HEK293 (cell line): Measurements from ENCODE around the gene NFXL1.

ENCODE experiments used
- CTCF ChIA-PET: fragments of 350-600 bp; formaldehyde crosslinking; extraction: SDS; loops from one replicate; lab custom pipeline; 2021; ENCODE audit warnings: antibody characterized with exemption; lab: Yijun Ruan, JAX
- POLR2A ChIA-PET: fragments of 300-600 bp; formaldehyde crosslinking; extraction: SDS; loops from one replicate; lab custom pipeline; 2020; ENCODE audit warnings: antibody characterized with exemption, inconsistent platforms; lab: Yijun Ruan, JAX
- H3K27ac ChIP-seq: fragments of 200-500 bp; sonication (Bioruptor generic); 2 replicates; pipeline ENCODE4 v1.5.1; 2014; ENCODE audit warnings: low read depth, low read length, control low read depth, inconsistent platforms; ENCODE audit errors: extremely low read depth
- H3K36me3 ChIP-seq, 2 experiments: fragments of 200-500 bp in 1 of 2; sonication (Bioruptor generic) in 1 of 2; 1 replicate in 1 of 2; 2 replicates in 1 of 2; pipeline ENCODE4 v1.5.1; 2014 to 2017; ENCODE audit warnings: inconsistent platforms in 2 of 2, low read length in 2 of 2; ENCODE audit not compliant: control insufficient read depth in 2 of 2, insufficient read depth in 1 of 2
- H3K4me1 ChIP-seq: fragments of 200-500 bp; sonication (Bioruptor generic); 2 replicates; pipeline ENCODE4 v1.5.1; 2014; ENCODE audit warnings: mild to moderate bottlenecking, low read length, inconsistent platforms; ENCODE audit not compliant: control insufficient read depth, insufficient read depth
- H3K4me3 ChIP-seq: 2 replicates; pipeline ENCODE4 v1.5.1; 2011; ENCODE audit warnings: low read depth, mild to moderate bottlenecking, control low read depth, low read length, moderate library complexity
- H3K9me3 ChIP-seq: fragments of 200-500 bp; sonication (Bioruptor generic); 2 replicates; pipeline ENCODE4 v1.5.1; 2014; ENCODE audit warnings: low read depth, low read length, inconsistent platforms; ENCODE audit not compliant: control insufficient read depth, insufficient read depth
- HIC1 ChIP-seq: fragments of 450-650 bp; formaldehyde crosslinking; IDR thresholded peaks from 2 replicates; pipeline ENCODE4 v1.5.1; 2016; ENCODE audit warnings: missing biosample characterization, missing genetic modification characterization
- IKZF3 ChIP-seq: fragments of 450-650 bp; IDR thresholded peaks from 2 replicates; pipeline ENCODE4 v1.5.0; 2018; ENCODE audit warnings: missing biosample characterization, mild to moderate bottlenecking, missing genetic modification characterization, moderate library complexity
- WT1 ChIP-seq: fragments of 450-650 bp; formaldehyde crosslinking; IDR thresholded peaks from 2 replicates; pipeline ENCODE4 v1.5.1; 2016; ENCODE audit warnings: missing biosample characterization, missing genetic modification characterization
- YY1 ChIP-seq: fragments of 450-650 bp; formaldehyde crosslinking; IDR thresholded peaks from 2 replicates; pipeline ENCODE4 v1.5.1; 2018; ENCODE audit warnings: missing biosample characterization, missing genetic modification characterization
- ZBTB21 ChIP-seq: fragments of 450-650 bp; formaldehyde crosslinking; IDR thresholded peaks from 2 replicates; pipeline ENCODE4 v1.5.1; 2017; ENCODE audit warnings: missing biosample characterization, missing genetic modification characterization
- ZIC2 ChIP-seq: fragments of 450-650 bp; formaldehyde crosslinking; IDR thresholded peaks from 2 replicates; pipeline ENCODE4 v1.5.1; 2016; ENCODE audit warnings: missing biosample characterization, missing genetic modification characterization
- ZNF132 ChIP-seq: fragments of 450-650 bp; formaldehyde crosslinking; IDR thresholded peaks from 2 replicates; pipeline ENCODE4 v1.5.1; 2017; ENCODE audit warnings: missing biosample characterization, missing genetic modification characterization, borderline replicate concordance
- ZNF133 ChIP-seq: fragments of 450-650 bp; formaldehyde crosslinking; IDR thresholded peaks from 2 replicates; pipeline ENCODE4 v1.5.1; 2016; ENCODE audit warnings: missing biosample characterization, missing genetic modification characterization
- ZNF169 ChIP-seq: fragments of 450-650 bp; formaldehyde crosslinking; IDR thresholded peaks from 2 replicates; pipeline ENCODE4 v1.5.1; 2016; ENCODE audit warnings: missing biosample characterization, missing genetic modification characterization
- ZNF184 ChIP-seq: fragments of 450-650 bp; IDR thresholded peaks from 2 replicates; pipeline ENCODE4 v1.5.1; 2018; ENCODE audit warnings: missing biosample characterization, mild to moderate bottlenecking, missing genetic modification characterization
- ZNF19 ChIP-seq: fragments of 450-650 bp; formaldehyde crosslinking; IDR thresholded peaks from 2 replicates; pipeline ENCODE4; 2016; ENCODE audit warnings: missing biosample characterization, missing genetic modification characterization, low read depth
- ZNF2 ChIP-seq: fragments of 450-650 bp; formaldehyde crosslinking; IDR thresholded peaks from 2 replicates; pipeline ENCODE4 v1.5.1; 2016; ENCODE audit warnings: missing biosample characterization, missing genetic modification characterization
- ZNF202 ChIP-seq: fragments of 450-650 bp; formaldehyde crosslinking; IDR thresholded peaks from 2 replicates; pipeline ENCODE4 v1.5.1; 2016; ENCODE audit warnings: missing biosample characterization, missing genetic modification characterization, borderline replicate concordance
- ZNF214 ChIP-seq: fragments of 450-650 bp; formaldehyde crosslinking; IDR thresholded peaks from 2 replicates; pipeline ENCODE4 v1.5.1; 2017; ENCODE audit warnings: missing biosample characterization, mild to moderate bottlenecking, missing genetic modification characterization, borderline replicate concordance
- ZNF239 ChIP-seq: fragments of 450-650 bp; formaldehyde crosslinking; IDR thresholded peaks from 2 replicates; pipeline ENCODE4 v1.5.1; 2016; ENCODE audit warnings: missing biosample characterization, missing genetic modification characterization
- ZNF274 ChIP-seq, 2 experiments: fragments of 200-500 bp in 1 of 2; fragments of 450-650 bp in 1 of 2; sonication (Bioruptor generic) in 1 of 2; formaldehyde crosslinking in 1 of 2; IDR thresholded peaks; 2 replicates each; pipeline versions ENCODE4 v1.5.1 to v1.6.1; 2014 to 2016; ENCODE audit warnings: borderline replicate concordance in 1 of 2, inconsistent platforms in 1 of 2, low read length in 1 of 2, missing biosample characterization in 1 of 2, missing genetic modification characterization in 1 of 2
- ZNF433 ChIP-seq: fragments of 450-650 bp; formaldehyde crosslinking; IDR thresholded peaks from 2 replicates; pipeline ENCODE4 v1.5.1; 2016; ENCODE audit warnings: missing biosample characterization, missing genetic modification characterization, low read depth
- ZNF510 ChIP-seq: fragments of 450-650 bp; formaldehyde crosslinking; IDR thresholded peaks from 2 replicates; pipeline ENCODE4 v1.5.1; 2018; ENCODE audit warnings: mild to moderate bottlenecking, missing genetic modification characterization, missing biosample characterization; ENCODE audit not compliant: insufficient replicate concordance
- ZNF529 ChIP-seq: fragments of 450-650 bp; formaldehyde crosslinking; IDR thresholded peaks from 2 replicates; pipeline ENCODE4 v1.5.1; 2017; ENCODE audit warnings: missing genetic modification characterization, missing biosample characterization; ENCODE audit not compliant: insufficient replicate concordance
- ZNF610 ChIP-seq: fragments of 450-650 bp; formaldehyde crosslinking; IDR thresholded peaks from 2 replicates; pipeline ENCODE4 v1.5.1; 2016; ENCODE audit warnings: missing biosample characterization, missing genetic modification characterization, borderline replicate concordance
- ZNF629 ChIP-seq: fragments of 450-650 bp; formaldehyde crosslinking; IDR thresholded peaks from 2 replicates; pipeline ENCODE4 v1.5.1; 2017; ENCODE audit warnings: missing biosample characterization, missing genetic modification characterization
- ZNF645 ChIP-seq: fragments of 450-650 bp; formaldehyde crosslinking; IDR thresholded peaks from 2 replicates; pipeline ENCODE4; 2016; ENCODE audit warnings: missing biosample characterization, missing genetic modification characterization
- ZNF654 ChIP-seq: fragments of 450-650 bp; formaldehyde crosslinking; IDR thresholded peaks from 2 replicates; pipeline ENCODE4 v1.5.1; 2016; ENCODE audit warnings: low read depth, missing biosample characterization, missing genetic modification characterization
- ZNF830 ChIP-seq: fragments of 450-650 bp; IDR thresholded peaks from 2 replicates; pipeline ENCODE4 v1.5.0; 2018; ENCODE audit warnings: missing biosample characterization, missing genetic modification characterization, low read depth, mild to moderate bottlenecking, moderate library complexity
- TF ChIP-seq, protein P1 (sequence below): fragments of 450-650 bp; formaldehyde crosslinking; IDR thresholded peaks from 2 replicates; pipeline ENCODE4 v1.5.1; 2016; ENCODE audit warnings: missing biosample characterization, missing genetic modification characterization, low read depth
- TF ChIP-seq, protein P2 (sequence below): fragments of 450-650 bp; IDR thresholded peaks from 2 replicates; pipeline ENCODE4 v1.5.1; 2018; ENCODE audit warnings: missing biosample characterization, mild to moderate bottlenecking, missing genetic modification characterization
- TF ChIP-seq, protein P3 (sequence below): fragments of 450-650 bp; formaldehyde crosslinking; IDR thresholded peaks from 2 replicates; pipeline ENCODE4 v1.5.1; 2016; ENCODE audit warnings: missing biosample characterization, missing genetic modification characterization

The NFXL1 gene

GRCh38 chr4:47814618-47815295, 99.6 kb downstream of the NFXL1 start:
- H3K4me3 ChIP-seq = no peak overlapping the region
- ChIA-PET POLR2A (no interaction called here), CTCF (no interaction called here)
- H3K4me1 ChIP-seq = no peaks in the 10 kb centered on the region
- no peak overlapping the region for H3K27ac ChIP-seq
- TF ChIP-seq, protein P1, sequence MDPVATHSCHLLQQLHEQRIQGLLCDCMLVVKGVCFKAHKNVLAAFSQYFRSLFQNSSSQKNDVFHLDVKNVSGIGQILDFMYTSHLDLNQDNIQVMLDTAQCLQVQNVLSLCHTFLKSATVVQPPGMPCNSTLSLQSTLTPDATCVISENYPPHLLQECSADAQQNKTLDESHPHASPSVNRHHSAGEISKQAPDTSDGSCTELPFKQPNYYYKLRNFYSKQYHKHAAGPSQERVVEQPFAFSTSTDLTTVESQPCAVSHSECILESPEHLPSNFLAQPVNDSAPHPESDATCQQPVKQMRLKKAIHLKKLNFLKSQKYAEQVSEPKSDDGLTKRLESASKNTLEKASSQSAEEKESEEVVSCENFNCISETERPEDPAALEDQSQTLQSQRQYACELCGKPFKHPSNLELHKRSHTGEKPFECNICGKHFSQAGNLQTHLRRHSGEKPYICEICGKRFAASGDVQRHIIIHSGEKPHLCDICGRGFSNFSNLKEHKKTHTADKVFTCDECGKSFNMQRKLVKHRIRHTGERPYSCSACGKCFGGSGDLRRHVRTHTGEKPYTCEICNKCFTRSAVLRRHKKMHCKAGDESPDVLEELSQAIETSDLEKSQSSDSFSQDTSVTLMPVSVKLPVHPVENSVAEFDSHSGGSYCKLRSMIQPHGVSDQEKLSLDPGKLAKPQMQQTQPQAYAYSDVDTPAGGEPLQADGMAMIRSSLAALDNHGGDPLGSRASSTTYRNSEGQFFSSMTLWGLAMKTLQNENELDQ (tag by site-specific recombination) = no peak
- TF ChIP-seq ZNF133 (no peak), ZNF274 (IDR thresholded peaks at IDR 0.05; ENCODE audit: low read length) (no peak), ZNF274 (tag by site-specific recombination; IDR thresholded peaks at IDR 0.05; ENCODE audit: borderline replicate concordance) (no peak), ZNF214 (tag by site-specific recombination) (no peak), ZNF610 (tag by site-specific recombination) (no peak), ZNF202 (tag by site-specific recombination) (no peak), ZNF169 (tag by site-specific recombination) (no peak), YY1 (no peak), ZIC2 (tag by site-specific recombination) (no peak), WT1 (tag by site-specific recombination) (no peak), ZNF239 (tag by site-specific recombination) (no peak), ZNF132 (tag by site-specific recombination) (no peak), ZNF433 (tag by site-specific recombination) (no peak), ZBTB21 (no peak), IKZF3 (tag by site-specific recombination) (no peak), ZNF830 (tag by site-specific recombination) (no peak)
- TF ChIP-seq, protein P2, sequence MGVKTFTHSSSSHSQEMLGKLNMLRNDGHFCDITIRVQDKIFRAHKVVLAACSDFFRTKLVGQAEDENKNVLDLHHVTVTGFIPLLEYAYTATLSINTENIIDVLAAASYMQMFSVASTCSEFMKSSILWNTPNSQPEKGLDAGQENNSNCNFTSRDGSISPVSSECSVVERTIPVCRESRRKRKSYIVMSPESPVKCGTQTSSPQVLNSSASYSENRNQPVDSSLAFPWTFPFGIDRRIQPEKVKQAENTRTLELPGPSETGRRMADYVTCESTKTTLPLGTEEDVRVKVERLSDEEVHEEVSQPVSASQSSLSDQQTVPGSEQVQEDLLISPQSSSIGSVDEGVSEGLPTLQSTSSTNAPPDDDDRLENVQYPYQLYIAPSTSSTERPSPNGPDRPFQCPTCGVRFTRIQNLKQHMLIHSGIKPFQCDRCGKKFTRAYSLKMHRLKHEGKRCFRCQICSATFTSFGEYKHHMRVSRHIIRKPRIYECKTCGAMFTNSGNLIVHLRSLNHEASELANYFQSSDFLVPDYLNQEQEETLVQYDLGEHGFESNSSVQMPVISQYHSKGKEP (tag by site-specific recombination) = no peak
- TF ChIP-seq, all 188 proteins: peak for 0
- no peaks in the 10 kb centered on the region for H3K9me3 ChIP-seq
- no peaks in the 10 kb centered on the region for H3K36me3 ChIP-seq

GRCh38 chr4:47809654-47810203, 104.7 kb downstream of the NFXL1 start:
- Histone ChIP-seq H3K36me3 (no peaks in the 10 kb centered on the region), H3K4me3 (no peak overlapping the region), H3K27ac (no peak overlapping the region), H3K9me3 (no peaks in the 10 kb centered on the region), H3K4me1 (no peaks in the 10 kb centered on the region)
- ChIA-PET CTCF (no interaction called here), POLR2A (no interaction called here)
- TF ChIP-seq, protein P3, sequence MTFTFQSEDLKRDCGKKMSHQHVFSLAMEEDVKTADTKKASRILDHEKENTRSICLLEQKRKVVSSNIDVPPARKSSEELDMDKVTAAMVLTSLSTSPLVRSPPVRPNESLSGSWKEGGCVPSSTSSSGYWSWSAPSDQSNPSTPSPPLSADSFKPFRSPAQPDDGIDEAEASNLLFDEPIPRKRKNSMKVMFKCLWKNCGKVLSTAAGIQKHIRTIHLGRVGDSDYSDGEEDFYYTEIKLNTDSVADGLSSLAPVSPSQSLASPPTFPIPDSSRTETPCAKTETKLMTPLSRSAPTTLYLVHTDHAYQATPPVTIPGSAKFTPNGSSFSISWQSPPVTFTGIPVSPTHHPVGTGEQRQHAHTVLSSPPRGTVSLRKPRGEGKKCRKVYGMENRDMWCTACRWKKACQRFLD (tag by site-specific recombination) = no peak
- TF ChIP-seq ZNF2 (tag by site-specific recombination) (no peak), ZNF510 (tag by site-specific recombination) (no peak), ZNF629 (no peak), ZNF184 (no peak), ZNF529 (tag by site-specific recombination) (no peak), HIC1 (tag by site-specific recombination) (no peak), ZNF654 (tag by site-specific recombination) (no peak), ZNF645 (no peak), ZNF19 (tag by site-specific recombination) (no peak)
